AG04450 (cell line): ENCODE data around the gene AUTS2. TPM values are rescaled to one million over a fixed set of nuclear protein-coding genes. Genes with fewer than 3 reads are reported as not detected.

Experiments
- CTCF ChIA-PET: fragments of 300-600, 350-600 bp; formaldehyde crosslinking; extraction: SDS; loops from one replicate; lab custom pipeline; 2022; ENCODE audit warnings: antibody characterized with exemption, inconsistent platforms; lab: Charles Lee
- POLR2A ChIA-PET: fragments of 350-600 bp; formaldehyde crosslinking; extraction: SDS; loops from one replicate; lab custom pipeline; 2021; ENCODE audit warnings: antibody characterized with exemption, inconsistent platforms; lab: Yijun Ruan, JAX
- DNase-seq: peaks from one replicate; pipeline ENCODE4 v3.0.0-alpha.2; 2011; ENCODE audit warnings: low read depth, low spot score
- H3K27ac ChIP-seq: one replicate; pipeline ENCODE4 v1.5.1; 2012; ENCODE audit warnings: low read depth, low read length, control low read depth
- H3K27me3 ChIP-seq: one replicate; pipeline ENCODE4 v1.6.0; 2012; ENCODE audit warnings: low read length; ENCODE audit not compliant: control insufficient read depth, insufficient read depth
- H3K4me3 ChIP-seq: 2 replicates; pipeline ENCODE4 v1.5.1; 2011; ENCODE audit warnings: mild to moderate bottlenecking, low read depth, low read length, control low read depth
- H3K9me3 ChIP-seq: 2 replicates; pipeline ENCODE4 v1.5.1; 2012; ENCODE audit warnings: low read length; ENCODE audit not compliant: control insufficient read depth, insufficient read depth
- CTCF ChIP-seq: IDR thresholded peaks from 2 replicates; pipeline ENCODE4 v1.5.1; 2011; ENCODE audit warnings: low read depth, low read length, control low read depth, inconsistent platforms
- polyA plus RNA-seq: library from polyadenylated mRNA; depleted of rRNA; stranded (reverse); fragments of >200 nt; gene quantifications from 2 replicates; pipeline ENCODE4 v1.2.3, GENCODE V29; 2011

AUTS2 gene
- polyA plus RNA-seq, 1 experiment: 1.5 TPM

GRCh38 chr7:69898189-69898588 is 299.9 kb downstream of the AUTS2 start:
- Histone ChIP-seq H3K27me3 (no peaks in the 10 kb centered on the region), H3K9me3 (no peaks in the 10 kb centered on the region), H3K27ac (no peak overlapping the region), H3K4me3 (no peak overlapping the region)
- no peak for TF ChIP-seq CTCF
- no peak for DNase-seq
- ChIA-PET POLR2A (no interaction called here), CTCF (no interaction called here)

GRCh38 chr7:69903410-69903809 is 305.1 kb downstream of the AUTS2 start:
- ChIA-PET POLR2A (no interaction called here), CTCF (no interaction called here)
- Histone ChIP-seq H3K4me3 (no peak overlapping the region), H3K27me3 (no peaks in the 10 kb centered on the region), H3K9me3 (no peaks in the 10 kb centered on the region), H3K27ac (no peak overlapping the region)
- TF ChIP-seq CTCF: no peak
- DNase-seq: no peak

GRCh38 chr7:69906283-69906995 is 308.2 kb downstream of the AUTS2 start:
- POLR2A ChIA-PET: no interaction called here
- DNase-seq: no peak

GRCh38 chr7:69907720-69908119 is 309.4 kb downstream of the AUTS2 start:
- DNase-seq: no peak
- TF ChIP-seq CTCF: no peak
- H3K4me3 ChIP-seq: no peak overlapping the region
- ChIA-PET POLR2A (no interaction called here), CTCF (no interaction called here)
- no peak overlapping the region for H3K27ac ChIP-seq
- H3K27me3 ChIP-seq: no peaks in the 10 kb centered on the region
- peaks cover 16% of the 10 kb centered on the region; the same call in 1 of the 2 replicates for H3K9me3 ChIP-seq

More at GRCh38 chr7:69906283-69906995, 308.2 kb downstream of the AUTS2 start:
- Histone ChIP-seq H3K27me3 (no peaks in the 10 kb centered on the region), H3K4me3 (no peak overlapping the region), H3K9me3 (peaks cover 8% of the 10 kb centered on the region; the same call in 1 of the 2 replicates), H3K27ac (no peak overlapping the region)
- CTCF ChIA-PET: no interaction called here
- no peak for TF ChIP-seq CTCF

GRCh38 chr7:69908454-69908853 is 310.2 kb downstream of the AUTS2 start:
- Histone ChIP-seq H3K4me3 (no peak overlapping the region), H3K27me3 (no peaks in the 10 kb centered on the region), H3K9me3 (peaks cover 16% of the 10 kb centered on the region; the same call in 1 of the 2 replicates), H3K27ac (no peak overlapping the region)
- ChIA-PET POLR2A (no interaction called here), CTCF (no interaction called here)
- DNase-seq: no peak
- TF ChIP-seq CTCF: no peak
